CD14-positive monocyte (primary cell): ENCODE measurements around the gene DENND10. TPM values are rescaled to one million over a fixed set of nuclear protein-coding genes. Genes with fewer than 3 reads are reported as not detected.
A peak's percentile ranks its signal among the peaks of the same experiment; 100 is the strongest.

Experiments
- DNase-seq, 3 donors: peaks; one replicate each; pipeline ENCODE4 v3.0.0-alpha.2; 2011 to 2022
- H2AFZ ChIP-seq: 2 replicates; pipeline ENCODE4 v1.6.0; 2012; ENCODE audit warnings: mild to moderate bottlenecking, low read depth, low read length, inconsistent platforms; ENCODE audit not compliant: insufficient read depth, poor library complexity, severe bottlenecking
- H3K27ac ChIP-seq, 2 donors: 1 replicate in 1 of 2; 2 replicates in 1 of 2; pipeline ENCODE4 v1.5.1; 2012 to 2013; ENCODE audit warnings: low read length in 2 of 2, control low read depth in 1 of 2, inconsistent platforms in 1 of 2, low read depth in 1 of 2, mild to moderate bottlenecking in 1 of 2
- H3K27me3 ChIP-seq, 2 donors: one replicate each; pipeline versions ENCODE4 v1.6.0 to v1.6.1; 2011 to 2013; ENCODE audit warnings: low read length in 2 of 2; ENCODE audit not compliant: control insufficient read depth in 2 of 2, insufficient read depth in 2 of 2
- H3K36me3 ChIP-seq, 2 donors: replicated peaks in 1 of 2; 1 replicate in 1 of 2; 2 replicates in 1 of 2; pipeline versions ENCODE4 v1.5.1 to v1.6.1; 2012 to 2013; ENCODE audit warnings: low read length in 2 of 2, control low read depth in 1 of 2, inconsistent platforms in 1 of 2, mild to moderate bottlenecking in 1 of 2; ENCODE audit not compliant: insufficient read depth in 2 of 2, control insufficient read depth in 1 of 2
- H3K4me1 ChIP-seq, 2 donors: 1 replicate in 1 of 2; 2 replicates in 1 of 2; pipeline versions ENCODE4 v1.5.1 to v1.6.1; 2012 to 2013; ENCODE audit warnings: low read length in 2 of 2, control low read depth in 1 of 2, inconsistent platforms in 1 of 2, mild to moderate bottlenecking in 1 of 2, moderate library complexity in 1 of 2; ENCODE audit not compliant: insufficient read depth in 2 of 2, control insufficient read depth in 1 of 2
- H3K4me2 ChIP-seq: replicated peaks from 2 replicates; pipeline ENCODE3; 2012; ENCODE audit warnings: low read length, moderate library complexity, mild to moderate bottlenecking; ENCODE audit not compliant: poor library complexity, severe bottlenecking; ENCODE audit errors: extremely low read depth
- H3K4me3 ChIP-seq, 3 experiments: fragments of 200-600 bp in 1 of 3; sonication (generic) in 1 of 3; replicated peaks in 1 of 3; 1 replicate in 2 of 3; 2 replicates in 1 of 3; pipeline ENCODE4 v1.5.1; 2011 to 2013; ENCODE audit warnings: low read length in 3 of 3, mild to moderate bottlenecking in 3 of 3, control low read depth in 2 of 3, low read depth in 2 of 3, inconsistent platforms in 1 of 3, moderate library complexity in 1 of 3
- H3K79me2 ChIP-seq: 2 replicates; pipeline ENCODE4 v1.6.0; 2012; ENCODE audit warnings: mild to moderate bottlenecking, control low read depth, inconsistent platforms, low read length, moderate library complexity; ENCODE audit not compliant: insufficient read depth
- H3K9ac ChIP-seq: 2 replicates; pipeline ENCODE4 v1.6.0; 2017; ENCODE audit warnings: low read length, mild to moderate bottlenecking; ENCODE audit not compliant: insufficient read depth, poor library complexity, severe bottlenecking
- H3K9me3 ChIP-seq, 2 donors: replicated peaks in 1 of 2; 1 replicate in 1 of 2; 2 replicates in 1 of 2; pipeline versions ENCODE4 v1.5.1 to v1.6.1; 2012 to 2013; ENCODE audit warnings: low read length in 2 of 2, control low read depth in 1 of 2; ENCODE audit not compliant: control insufficient read depth in 1 of 2, insufficient read depth in 1 of 2
- H4K20me1 ChIP-seq: 2 replicates; pipeline ENCODE4 v1.6.0; 2012; ENCODE audit warnings: mild to moderate bottlenecking, low read length, control low read depth, moderate library complexity; ENCODE audit not compliant: insufficient read depth
- H3K27ac Mint-ChIP-seq, 7 donors: one replicate each; pipeline ENCODE4 v1.8.0; 2020; ENCODE audit warnings: mild to moderate bottlenecking in 7 of 7, mixed read lengths in 7 of 7, moderate library complexity in 6 of 7, inconsistent platforms in 2 of 7
- H3K27me3 Mint-ChIP-seq, 3 donors: one replicate each; pipeline ENCODE4 v1.8.0; 2021 to 2022; ENCODE audit warnings: low read depth in 3 of 3, mild to moderate bottlenecking in 3 of 3, mixed read lengths in 3 of 3, moderate library complexity in 3 of 3, inconsistent platforms in 1 of 3
- H3K36me3 Mint-ChIP-seq, 2 donors: one replicate each; pipeline ENCODE4 v1.8.0; 2020; ENCODE audit warnings: mixed read lengths in 2 of 2, inconsistent platforms in 1 of 2, mild to moderate bottlenecking in 1 of 2
- H3K4me1 Mint-ChIP-seq: one replicate; pipeline ENCODE4 v1.8.0; 2020; ENCODE audit warnings: mild to moderate bottlenecking, mixed read lengths
- H3K4me3 Mint-ChIP-seq, 2 donors: one replicate each; pipeline ENCODE4 v1.8.0; 2020; ENCODE audit warnings: mild to moderate bottlenecking in 2 of 2, mixed read lengths in 2 of 2, moderate library complexity in 1 of 2
- H3K9me3 Mint-ChIP-seq, 7 donors: one replicate each; pipeline ENCODE4 v1.8.0; 2020 to 2022; ENCODE audit warnings: mixed read lengths in 7 of 7, mild to moderate bottlenecking in 6 of 7, moderate library complexity in 6 of 7, inconsistent platforms in 2 of 7
- WGBS: methylation state at CpG from one replicate; pipeline ENCODE4 v1.1.5; 2013; ENCODE audit warnings: missing lambda C conversion rate; ENCODE audit not compliant: insufficient coverage; 5-methylcytosine and 5-hydroxymethylcytosine counted together
- intact Hi-C, 2 donors: fragments of 100-400 bp; cut with micrococcal nuclease; formaldehyde crosslinking; loops; one replicate each; pipeline versions ENCODE4 v1.15.0 to v1.15.1; 2023
- polyA plus RNA-seq, 3 donors: library from polyadenylated mRNA; depleted of rRNA in 1 of 3; unstranded in 2 of 3; stranded (reverse) in 1 of 3; fragments of 300-500 nt in 2 of 3; fragments of >200 nt in 1 of 3; fragmentation: Illumina TruSeq in 2 of 3; gene quantifications; 1 replicate in 2 of 3; 2 replicates in 1 of 3; pipeline ENCODE4 v1.2.3, GENCODE V29; 2012 to 2021
- TF ChIP-seq, protein P1 (sequence below): fragments of 200-600 bp; IDR thresholded peaks from one replicate; pipeline ENCODE4 v1.8.0; 2022; ENCODE audit warnings: antibody characterized with exemption, mild to moderate bottlenecking

DENND10 gene
- polyA plus RNA-seq, 3 donors = 129 to 188 (median 141) TPM

DNA sequence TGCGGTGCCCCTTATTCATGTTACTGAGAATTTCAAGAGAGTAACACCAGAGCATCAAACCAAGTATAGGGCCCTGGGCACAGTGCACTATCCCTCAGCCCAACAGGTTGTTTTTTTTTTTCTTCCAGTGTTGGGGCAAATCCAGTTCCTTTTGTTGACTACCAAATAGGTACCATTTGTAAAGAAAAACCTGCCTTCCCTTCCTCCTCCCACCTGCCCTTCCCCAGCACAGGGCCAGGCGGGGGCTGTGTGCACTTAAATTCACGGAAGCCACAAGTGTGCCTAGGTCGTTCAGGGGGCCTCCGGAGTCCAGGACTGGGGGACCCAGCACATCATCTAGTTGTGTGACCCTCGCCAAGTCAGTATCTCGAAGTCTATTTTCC is 62.2 kb downstream of the DENND10 start:
- TF ChIP-seq, protein P1, sequence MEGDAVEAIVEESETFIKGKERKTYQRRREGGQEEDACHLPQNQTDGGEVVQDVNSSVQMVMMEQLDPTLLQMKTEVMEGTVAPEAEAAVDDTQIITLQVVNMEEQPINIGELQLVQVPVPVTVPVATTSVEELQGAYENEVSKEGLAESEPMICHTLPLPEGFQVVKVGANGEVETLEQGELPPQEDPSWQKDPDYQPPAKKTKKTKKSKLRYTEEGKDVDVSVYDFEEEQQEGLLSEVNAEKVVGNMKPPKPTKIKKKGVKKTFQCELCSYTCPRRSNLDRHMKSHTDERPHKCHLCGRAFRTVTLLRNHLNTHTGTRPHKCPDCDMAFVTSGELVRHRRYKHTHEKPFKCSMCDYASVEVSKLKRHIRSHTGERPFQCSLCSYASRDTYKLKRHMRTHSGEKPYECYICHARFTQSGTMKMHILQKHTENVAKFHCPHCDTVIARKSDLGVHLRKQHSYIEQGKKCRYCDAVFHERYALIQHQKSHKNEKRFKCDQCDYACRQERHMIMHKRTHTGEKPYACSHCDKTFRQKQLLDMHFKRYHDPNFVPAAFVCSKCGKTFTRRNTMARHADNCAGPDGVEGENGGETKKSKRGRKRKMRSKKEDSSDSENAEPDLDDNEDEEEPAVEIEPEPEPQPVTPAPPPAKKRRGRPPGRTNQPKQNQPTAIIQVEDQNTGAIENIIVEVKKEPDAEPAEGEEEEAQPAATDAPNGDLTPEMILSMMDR = no peak
- Mint-ChIP-seq H3K4me1 (peaks cover 33% of the 10 kb centered on the region), H3K27ac (peak overlapping the region; percentile 88 to 95 (median 94)), H3K27me3 (peaks cover 0 to 1% (median 0%) of the 10 kb centered on the region in 3 donors), H3K9me3 (no peaks in the 10 kb centered on the region), H3K36me3 (peaks cover 47 to 51% of the 10 kb centered on the region in 2 donors), H3K4me3 (peak overlapping the region; percentile 85 to 94)
- Histone ChIP-seq H3K27ac (peak overlapping the region; percentile 76 to 92), H3K4me2 (peak overlapping the region; percentile 79), H3K27me3 (no peaks in the 10 kb centered on the region), H2AFZ (peak overlapping the region; percentile 97), H3K4me3 (peak overlapping the region; percentile 38 to 83 (median 75)), H4K20me1 (no peaks in the 10 kb centered on the region), H3K79me2 (peaks cover 25% of the 10 kb centered on the region), H3K36me3 (peaks cover 36 to 51% of the 10 kb centered on the region in 2 donors), H3K4me1 (peaks cover 22 to 28% of the 10 kb centered on the region in 2 donors), H3K9ac (peak overlapping the region; percentile 80), H3K9me3 (no peaks in the 10 kb centered on the region)
- intact Hi-C loops = loop anchor here in 1 of 2 donors (5.0 kb wide), 1 partner anchor 34 kb away; no protein-coding TSS in a partner anchor
- 43% methylated on average over 4 of the region's 7 CpGs for WGBS
- DNase-seq = no peak

DNA sequence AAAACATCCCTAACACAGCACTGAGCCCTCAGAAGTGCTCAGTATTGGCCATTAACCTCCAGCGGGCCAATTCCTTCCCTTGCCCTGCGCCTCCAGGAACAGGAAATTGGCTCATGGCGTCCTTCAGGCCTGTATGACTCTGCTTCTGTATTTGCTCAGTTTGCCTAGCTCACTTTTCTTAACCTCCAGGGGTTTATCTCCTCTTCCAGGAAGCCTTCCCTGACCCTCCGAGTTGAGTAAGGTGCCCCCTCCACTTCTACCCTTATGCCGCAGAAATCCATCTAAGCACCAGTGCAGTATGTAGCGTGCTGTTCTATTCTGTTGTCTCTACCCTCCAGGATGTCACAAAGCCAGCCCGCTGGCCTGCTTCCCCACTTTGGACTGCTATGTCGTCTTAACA is 62.7 kb downstream of the DENND10 start:
- H3K9me3 Mint-ChIP-seq = no peaks in the 10 kb centered on the region
- intact Hi-C loops = loop anchor here in 1 of 2 donors (5.0 kb wide), 1 partner anchor 34 kb away; no protein-coding TSS in a partner anchor
- peak overlapping the region; percentile 76 to 92 for H3K27ac ChIP-seq
- peaks cover 22 to 28% of the 10 kb centered on the region in 2 donors for H3K4me1 ChIP-seq
- peak overlapping the region in 1 of 3 experiments; percentile 83 for H3K4me3 ChIP-seq
- H3K4me1 Mint-ChIP-seq = peaks cover 33% of the 10 kb centered on the region
- TF ChIP-seq, protein P1 = no peak
- H2AFZ ChIP-seq = peak overlapping the region; percentile 97
- H3K79me2 ChIP-seq = peaks cover 25% of the 10 kb centered on the region
- H3K27me3 ChIP-seq = no peaks in the 10 kb centered on the region
- 61% methylated on average over 6 of the region's 8 CpGs for WGBS
- peak overlapping the region; percentile 85 to 94 for H3K4me3 Mint-ChIP-seq
- peak overlapping the region; percentile 88 to 95 (median 94) for H3K27ac Mint-ChIP-seq
- peaks cover 38 to 51% of the 10 kb centered on the region in 2 donors for H3K36me3 ChIP-seq
- H3K9me3 ChIP-seq = no peaks in the 10 kb centered on the region
- peak overlapping the region; percentile 79 for H3K4me2 ChIP-seq
- peaks cover 47 to 51% of the 10 kb centered on the region in 2 donors for H3K36me3 Mint-ChIP-seq
- DNase-seq = peak; percentile 39 to 59 (median 44)
- peaks cover 0 to 1% (median 0%) of the 10 kb centered on the region in 3 donors for H3K27me3 Mint-ChIP-seq
- H3K9ac ChIP-seq = no peak overlapping the region
- H4K20me1 ChIP-seq = no peaks in the 10 kb centered on the region
